GM10266 (cell line): Measurements from ENCODE around the gene EPHB6.

Source experiments
- DNase-seq: peaks from one replicate; pipeline ENCODE4 v3.0.0; 2012; ENCODE audit errors: extremely low spot score
- CTCF ChIP-seq: IDR thresholded peaks from 2 replicates; pipeline ENCODE4 v1.5.1; 2012; ENCODE audit warnings: mild to moderate bottlenecking, low read depth; ENCODE audit not compliant: control insufficient read depth, insufficient read depth; ENCODE audit errors: missing control alignments

Gene EPHB6

DNA sequence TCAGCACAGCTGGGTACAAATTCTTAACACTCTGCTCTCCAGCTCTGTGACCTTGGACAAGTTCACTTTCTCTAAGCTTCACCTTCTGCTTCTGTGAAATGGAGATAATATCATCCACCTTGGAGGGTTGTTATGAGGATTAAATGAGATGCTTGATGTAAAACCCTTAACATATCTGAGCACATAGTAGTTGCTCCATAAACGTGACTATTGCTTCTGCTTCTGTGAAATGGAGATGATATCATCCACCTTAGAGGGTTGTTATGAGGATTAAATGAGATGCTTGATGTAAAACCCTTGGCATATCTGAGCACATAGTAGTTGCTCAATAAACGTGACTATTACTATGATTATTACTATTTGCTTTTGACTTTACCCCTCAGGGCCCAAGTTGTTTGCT is 14.6 kb downstream of the EPHB6 start:
- no peak for TF ChIP-seq CTCF
- DNase-seq: no peak

GRCh38 chr7:142870147-142870559 is 15.3 kb downstream of the EPHB6 start:
- no peak for DNase-seq
- TF ChIP-seq CTCF: no peak

DNA sequence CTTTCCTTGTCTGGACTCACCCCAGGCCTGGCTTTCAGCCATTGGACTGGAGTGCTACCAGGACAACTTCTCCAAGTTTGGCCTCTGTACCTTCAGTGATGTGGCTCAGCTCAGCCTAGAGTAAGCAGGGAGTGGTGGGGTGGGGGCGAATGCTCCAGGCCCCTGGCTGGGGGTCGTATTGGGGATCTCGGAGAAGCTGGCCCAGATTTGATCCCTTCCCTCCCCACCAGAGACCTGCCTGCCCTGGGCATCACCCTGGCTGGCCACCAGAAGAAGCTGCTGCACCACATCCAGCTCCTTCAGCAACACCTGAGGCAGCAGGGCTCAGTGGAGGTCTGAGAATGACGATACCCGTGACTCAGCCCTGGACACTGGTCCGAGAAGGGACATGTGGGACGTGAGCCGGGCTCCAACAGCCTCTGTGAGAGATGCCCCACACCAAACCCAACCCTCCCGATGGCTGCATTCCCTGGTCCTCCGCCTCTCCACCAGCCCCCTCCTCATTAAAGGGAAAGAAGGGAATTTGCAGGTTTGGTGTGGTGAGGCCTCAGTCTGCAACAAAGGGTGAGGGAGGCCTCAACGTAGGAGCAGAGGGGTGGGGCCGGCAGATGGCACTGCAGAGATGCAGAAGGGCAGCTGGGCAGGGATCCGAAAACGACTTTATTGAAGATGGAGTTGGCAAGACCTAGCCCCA is 15.8 kb downstream of the EPHB6 start:
- no peak for DNase-seq

GRCh38 chr7:142871260-142872105 is 16.6 kb downstream of the EPHB6 start:
- DNase-seq: no peak
- TF ChIP-seq CTCF: no peak

More for the DNA sequence above, 15.8 kb downstream of the EPHB6 start:
- no peak for TF ChIP-seq CTCF

GRCh38 chr7:142872106-142872675 is 17.3 kb downstream of the EPHB6 start:
- DNase-seq: no peak
- no peak for TF ChIP-seq CTCF

DNA sequence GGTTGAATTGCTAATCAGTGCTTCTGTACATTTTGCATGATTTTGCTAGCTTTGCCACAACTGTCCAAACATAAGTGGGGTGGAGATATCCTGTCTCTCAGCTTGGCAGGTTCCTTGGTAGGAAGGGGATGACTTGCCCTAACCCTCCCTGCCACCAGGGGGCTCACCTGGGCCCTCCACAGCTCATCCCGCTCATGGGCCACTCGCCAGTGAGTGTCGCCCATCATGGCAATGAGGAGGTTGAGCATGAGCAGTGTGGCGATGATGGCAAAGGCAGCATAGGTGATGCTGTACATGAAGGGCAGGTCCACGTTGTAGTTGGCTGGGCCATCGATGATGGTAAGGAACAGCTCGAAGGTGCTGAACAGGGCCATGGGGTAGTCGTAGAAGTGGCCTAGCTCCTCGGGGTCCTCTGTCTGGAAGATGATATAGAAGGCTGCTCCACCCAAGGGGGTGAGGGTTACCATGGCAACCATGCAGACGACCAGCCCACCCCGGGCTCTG is 18.5 kb downstream of the EPHB6 start:
- peak; percentile 58 for DNase-seq
- peak; percentile 60 for TF ChIP-seq CTCF
